ENCODE data around the gene TPBG. TPM values are rescaled to one million over a fixed set of nuclear protein-coding genes. Genes with fewer than 3 reads are reported as not detected.

The TPBG gene
- polyA plus RNA-seq, 3 donors, result 0.39 to 0.52 TPM; not detected in 1

DNA sequence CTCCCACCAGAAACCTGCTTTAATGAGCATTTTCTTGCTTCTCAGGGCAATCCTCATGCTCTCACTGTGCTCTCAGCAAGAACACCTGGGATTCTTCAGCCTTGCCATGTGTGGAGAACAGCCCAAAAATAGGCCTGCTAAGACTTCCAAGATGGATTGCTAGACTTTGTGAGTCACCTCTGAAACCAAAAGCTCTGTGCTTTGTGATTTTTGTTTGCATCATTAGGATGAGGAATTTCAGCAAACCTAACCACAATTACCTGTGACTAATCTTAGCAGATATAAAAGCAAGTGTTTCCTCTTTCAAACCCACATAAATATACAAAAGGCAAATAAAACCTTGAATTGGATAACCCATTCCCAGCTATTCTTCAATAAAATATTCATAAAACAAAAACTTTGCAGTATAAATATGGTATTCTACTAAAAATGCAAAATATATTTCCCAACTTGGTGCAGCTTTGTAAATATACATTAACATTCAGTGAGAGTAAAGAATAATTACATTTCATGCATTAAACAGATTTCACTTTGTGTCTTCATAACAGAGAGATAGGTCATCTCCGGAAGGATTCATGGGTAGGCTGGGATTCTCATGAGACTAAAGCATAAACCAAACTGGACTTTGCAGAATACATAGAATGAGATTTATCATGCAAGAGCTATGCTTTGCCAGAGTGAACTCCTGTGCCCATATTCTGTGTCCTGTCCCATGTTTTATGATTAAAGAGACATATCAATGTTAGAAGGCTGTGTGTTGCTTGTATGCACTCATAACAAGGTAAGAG lies 33.5 kb downstream of the TPBG start:
- DNase-seq, result no peak
- no peak overlapping the region for H3K4me3 Mint-ChIP-seq
- no peak overlapping the region for H3K4me3 ChIP-seq (replicated peaks in 1 of 3; ENCODE audit: low read depth in 2 of 3, low read length in 3 of 3)
- no peaks in the 10 kb centered on the region for H4K20me1 ChIP-seq (ENCODE audit: insufficient read depth, low read length)
- no peaks in the 10 kb centered on the region for H3K79me2 ChIP-seq (ENCODE audit: insufficient read depth, low read length)
- H3K27me3 Mint-ChIP-seq (ENCODE audit: low read depth in 3 of 3), result peaks cover 0 to 2% (median 0%) of the 10 kb centered on the region in 3 donors
- H3K9me3 ChIP-seq (replicated peaks in 1 of 2; ENCODE audit: control insufficient read depth in 1 of 2, insufficient read depth in 1 of 2, low read length in 2 of 2), result no peaks in the 10 kb centered on the region
- no peaks in the 10 kb centered on the region for H3K4me1 Mint-ChIP-seq
- H3K27me3 ChIP-seq (ENCODE audit: control insufficient read depth in 2 of 2, insufficient read depth in 2 of 2, low read length in 2 of 2), result no peaks in the 10 kb centered on the region
- TF ChIP-seq, protein P1, sequence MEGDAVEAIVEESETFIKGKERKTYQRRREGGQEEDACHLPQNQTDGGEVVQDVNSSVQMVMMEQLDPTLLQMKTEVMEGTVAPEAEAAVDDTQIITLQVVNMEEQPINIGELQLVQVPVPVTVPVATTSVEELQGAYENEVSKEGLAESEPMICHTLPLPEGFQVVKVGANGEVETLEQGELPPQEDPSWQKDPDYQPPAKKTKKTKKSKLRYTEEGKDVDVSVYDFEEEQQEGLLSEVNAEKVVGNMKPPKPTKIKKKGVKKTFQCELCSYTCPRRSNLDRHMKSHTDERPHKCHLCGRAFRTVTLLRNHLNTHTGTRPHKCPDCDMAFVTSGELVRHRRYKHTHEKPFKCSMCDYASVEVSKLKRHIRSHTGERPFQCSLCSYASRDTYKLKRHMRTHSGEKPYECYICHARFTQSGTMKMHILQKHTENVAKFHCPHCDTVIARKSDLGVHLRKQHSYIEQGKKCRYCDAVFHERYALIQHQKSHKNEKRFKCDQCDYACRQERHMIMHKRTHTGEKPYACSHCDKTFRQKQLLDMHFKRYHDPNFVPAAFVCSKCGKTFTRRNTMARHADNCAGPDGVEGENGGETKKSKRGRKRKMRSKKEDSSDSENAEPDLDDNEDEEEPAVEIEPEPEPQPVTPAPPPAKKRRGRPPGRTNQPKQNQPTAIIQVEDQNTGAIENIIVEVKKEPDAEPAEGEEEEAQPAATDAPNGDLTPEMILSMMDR (IDR thresholded peaks at IDR 0.05), result no peak
- no peak overlapping the region for H3K27ac ChIP-seq (ENCODE audit: low read depth in 1 of 2, low read length in 2 of 2)
- no peak overlapping the region for H3K27ac Mint-ChIP-seq
- H3K9me3 Mint-ChIP-seq, result peaks cover 0 to 8% (median 2%) of the 10 kb centered on the region in 7 donors
- H2AFZ ChIP-seq (ENCODE audit: insufficient read depth, low read depth, low read length, poor library complexity, severe bottlenecking), result no peak overlapping the region
- intact Hi-C loops (cut with micrococcal nuclease), result no loop called here
- no peaks in the 10 kb centered on the region for H3K4me1 ChIP-seq (ENCODE audit: control insufficient read depth in 1 of 2, insufficient read depth in 2 of 2, low read length in 2 of 2)
- H3K36me3 Mint-ChIP-seq, result no peaks in the 10 kb centered on the region
- no peak overlapping the region for H3K4me2 ChIP-seq (replicated peaks; ENCODE audit: extremely low read depth, low read length, poor library complexity, severe bottlenecking)
- H3K9ac ChIP-seq (ENCODE audit: insufficient read depth, low read length, poor library complexity, severe bottlenecking), result no peak overlapping the region
- no peaks in the 10 kb centered on the region for H3K36me3 ChIP-seq (replicated peaks in 1 of 2; ENCODE audit: control insufficient read depth in 1 of 2, insufficient read depth in 2 of 2, low read length in 2 of 2)
- WGBS (ENCODE audit: insufficient coverage), result 100% methylated on average over 1 of the region's 1 CpG

DNA sequence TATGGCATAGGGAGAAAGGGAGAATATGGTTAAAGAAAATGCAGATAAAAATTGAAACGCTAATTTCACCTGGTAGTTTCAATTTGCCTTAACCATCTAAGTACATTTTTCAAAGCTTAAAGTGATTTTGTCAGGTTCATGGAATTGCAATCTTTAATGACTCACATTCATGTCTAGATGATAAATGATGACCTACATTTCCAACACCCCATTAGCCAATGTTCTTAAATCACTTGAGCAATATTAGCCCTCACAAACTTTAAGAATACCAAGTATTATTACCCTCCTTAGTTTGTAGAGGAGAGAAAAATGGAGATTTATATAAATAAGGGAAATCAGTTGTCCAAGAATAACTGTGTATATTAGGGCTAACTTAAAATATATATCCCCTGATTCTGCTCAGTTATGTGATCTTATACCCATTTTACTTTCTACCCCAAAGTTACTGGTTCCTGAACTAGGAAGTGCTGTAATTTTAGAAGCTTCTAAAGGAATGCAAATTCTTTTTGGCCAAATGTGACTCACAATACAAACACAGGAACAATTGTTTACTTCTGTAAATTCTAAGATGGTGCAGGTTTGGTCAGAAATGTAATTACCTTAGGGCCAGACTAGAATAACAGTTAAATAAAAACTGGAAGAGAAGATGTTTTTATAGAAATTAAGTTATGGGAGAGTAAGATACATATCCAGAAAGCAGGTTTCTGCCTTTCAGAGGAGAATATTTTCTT lies 34.5 kb downstream of the TPBG start:
- DNase-seq, result no peak
- Histone ChIP-seq H3K4me1 (ENCODE audit: control insufficient read depth in 1 of 2, insufficient read depth in 2 of 2, low read length in 2 of 2) (no peaks in the 10 kb centered on the region), H3K9ac (ENCODE audit: insufficient read depth, low read length, poor library complexity, severe bottlenecking) (no peak overlapping the region), H3K27ac (ENCODE audit: low read depth in 1 of 2, low read length in 2 of 2) (no peak overlapping the region), H3K4me3 (replicated peaks in 1 of 3; ENCODE audit: low read depth in 2 of 3, low read length in 3 of 3) (no peak overlapping the region), H2AFZ (ENCODE audit: insufficient read depth, low read depth, low read length, poor library complexity, severe bottlenecking) (no peak overlapping the region), H3K79me2 (ENCODE audit: insufficient read depth, low read length) (no peaks in the 10 kb centered on the region), H3K27me3 (ENCODE audit: control insufficient read depth in 2 of 2, insufficient read depth in 2 of 2, low read length in 2 of 2) (no peaks in the 10 kb centered on the region), H3K36me3 (replicated peaks in 1 of 2; ENCODE audit: control insufficient read depth in 1 of 2, insufficient read depth in 2 of 2, low read length in 2 of 2) (no peaks in the 10 kb centered on the region), H3K4me2 (replicated peaks; ENCODE audit: extremely low read depth, low read length, poor library complexity, severe bottlenecking) (no peak overlapping the region), H4K20me1 (ENCODE audit: insufficient read depth, low read length) (no peaks in the 10 kb centered on the region), H3K9me3 (replicated peaks in 1 of 2; ENCODE audit: control insufficient read depth in 1 of 2, insufficient read depth in 1 of 2, low read length in 2 of 2) (no peaks in the 10 kb centered on the region)
- Mint-ChIP-seq H3K4me3 (no peak overlapping the region), H3K9me3 (peaks cover 0 to 8% (median 2%) of the 10 kb centered on the region in 7 donors), H3K4me1 (no peaks in the 10 kb centered on the region), H3K27me3 (ENCODE audit: low read depth in 3 of 3) (peaks cover 0 to 2% (median 0%) of the 10 kb centered on the region in 3 donors), H3K36me3 (no peaks in the 10 kb centered on the region), H3K27ac (no peak overlapping the region)
- intact Hi-C loops (cut with micrococcal nuclease), result no loop called here
- no CpG with 5 or more reads among the region's 1 CpG for WGBS (ENCODE audit: insufficient coverage)
- TF ChIP-seq, protein P1 (IDR thresholded peaks at IDR 0.05), result no peak

Measured in CD14-positive monocyte (primary cell).